ENCODE results near the gene NUBP1. TPM values are rescaled to one million over a fixed set of nuclear protein-coding genes. Genes with fewer than 3 reads are reported as not detected.
"Not testable (repeated sequence)": the region's sequence is repeated elsewhere in the genome, so short reads cannot be mapped to it uniquely, and the experiment has no call there.

The NUBP1 gene
- total RNA-seq, 2 donors from 2014 or later = 37.5 to 45.9 TPM

DNA sequence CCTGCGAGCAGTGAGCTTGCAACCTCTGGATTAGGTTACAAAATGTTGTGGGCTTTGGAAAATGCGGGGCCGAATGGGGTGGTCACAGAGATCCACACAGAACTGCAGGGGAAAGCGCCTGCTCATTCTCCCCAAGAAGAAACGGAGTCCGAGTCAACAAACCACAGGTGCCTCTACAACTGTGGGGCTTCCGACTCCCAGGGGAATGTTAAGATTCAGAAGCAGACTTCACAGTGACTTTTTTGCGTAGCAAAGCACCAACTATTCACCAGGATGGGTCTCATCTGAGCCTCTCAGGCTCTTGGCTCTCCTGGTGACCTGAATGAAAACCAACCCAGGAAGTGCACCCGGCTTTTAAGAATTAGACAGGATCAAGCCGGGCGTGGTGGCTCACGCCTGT, 33.7 kb downstream of the NUBP1 start:
- H3K27ac ChIP-seq = no peak overlapping the region
- TF ChIP-seq CTCF (IDR thresholded peaks at IDR 0.05) = no peak
- H3K4me1 ChIP-seq = no peaks in the 10 kb centered on the region
- H3K4me3 ChIP-seq = no peak overlapping the region
- H3K9me3 ChIP-seq = no peaks in the 10 kb centered on the region
- no peak for DNase-seq (ENCODE audit: low spot score)
- H3K27me3 ChIP-seq = no peaks in the 10 kb centered on the region
- no peaks in the 10 kb centered on the region for H3K36me3 ChIP-seq

DNA sequence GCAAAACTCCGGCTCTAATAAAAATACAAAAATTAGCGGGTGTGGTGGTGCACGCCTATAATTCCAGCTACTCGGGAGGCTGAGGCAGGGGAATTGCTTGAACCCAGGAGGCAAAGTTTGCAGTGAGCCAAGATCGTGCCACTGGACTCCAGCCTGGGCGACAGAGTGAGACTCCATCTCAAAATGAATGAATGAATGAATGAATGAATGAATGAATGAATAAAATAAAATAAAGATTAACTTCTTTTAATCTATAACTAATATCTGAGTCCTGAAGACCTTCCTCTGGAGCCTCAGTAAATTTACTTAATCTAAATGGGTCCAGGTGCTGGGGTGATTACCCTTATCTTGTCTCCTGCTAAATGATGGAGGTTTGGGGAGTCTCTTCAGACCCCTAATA, 36.3 kb downstream of the NUBP1 start:
- not testable (repeated sequence) for H3K9me3 ChIP-seq; H3K4me3 ChIP-seq; DNase-seq (ENCODE audit: low spot score); H3K27ac ChIP-seq; H3K27me3 ChIP-seq; H3K36me3 ChIP-seq; H3K4me1 ChIP-seq

GRCh38 chr16:10780628-10781027, 37.0 kb downstream of the NUBP1 start:
- no peaks in the 10 kb centered on the region for H3K4me1 ChIP-seq
- no peaks in the 10 kb centered on the region for H3K9me3 ChIP-seq
- no peaks in the 10 kb centered on the region for H3K27me3 ChIP-seq
- no peaks in the 10 kb centered on the region for H3K36me3 ChIP-seq
- TF ChIP-seq CTCF (IDR thresholded peaks at IDR 0.05) = no peak
- no peak for DNase-seq (ENCODE audit: low spot score)
- H3K27ac ChIP-seq = no peak overlapping the region
- H3K4me3 ChIP-seq = no peak overlapping the region

GRCh38 chr16:10782628-10783027, 39.0 kb downstream of the NUBP1 start:
- Histone ChIP-seq H3K4me1 (no peaks in the 10 kb centered on the region), H3K4me3 (no peak overlapping the region), H3K36me3 (no peaks in the 10 kb centered on the region), H3K9me3 (no peaks in the 10 kb centered on the region), H3K27me3 (no peaks in the 10 kb centered on the region), H3K27ac (no peak overlapping the region)
- no peak for DNase-seq (ENCODE audit: low spot score)
- no peak for TF ChIP-seq CTCF (IDR thresholded peaks at IDR 0.05)

GRCh38 chr16:10787304-10787703, 43.7 kb downstream of the NUBP1 start:
- Histone ChIP-seq H3K36me3 (no peaks in the 10 kb centered on the region), H3K9me3 (no peaks in the 10 kb centered on the region), H3K4me1 (no peaks in the 10 kb centered on the region), H3K27me3 (no peaks in the 10 kb centered on the region), H3K27ac (no peak overlapping the region), H3K4me3 (no peak overlapping the region)
- no peak for TF ChIP-seq CTCF (IDR thresholded peaks at IDR 0.05)
- DNase-seq (ENCODE audit: low spot score) = no peak

DNA sequence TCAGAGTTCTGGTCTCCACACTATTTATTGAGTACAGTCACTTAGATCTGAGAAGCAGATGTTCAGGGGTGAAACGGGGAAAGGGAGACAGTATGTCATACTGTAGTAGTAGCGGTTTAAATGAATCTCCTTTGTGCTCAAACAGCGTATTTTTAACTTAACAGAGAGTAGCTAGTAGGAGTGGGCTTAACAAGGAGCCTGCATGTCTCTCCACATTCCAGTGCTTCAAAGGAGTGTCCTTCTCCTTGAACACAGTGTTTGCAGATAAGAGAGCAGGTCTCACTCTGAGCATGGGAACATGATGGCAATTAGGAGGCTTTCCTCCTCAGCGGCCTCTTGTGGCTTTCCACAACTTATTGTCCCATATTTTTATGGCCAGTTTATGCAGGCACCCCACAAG, 45.0 kb downstream of the NUBP1 start:
- H3K9me3 ChIP-seq; H3K36me3 ChIP-seq; H3K27me3 ChIP-seq; H3K4me1 ChIP-seq; DNase-seq (ENCODE audit: low spot score); H3K4me3 ChIP-seq; H3K27ac ChIP-seq: not testable (repeated sequence)

GRCh38 chr16:10791048-10791447, 47.4 kb downstream of the NUBP1 start:
- H3K4me3 ChIP-seq = no peak overlapping the region
- TF ChIP-seq CTCF (IDR thresholded peaks at IDR 0.05) = no peak
- no peak for DNase-seq (ENCODE audit: low spot score)
- H3K27ac ChIP-seq = no peak overlapping the region
- no peaks in the 10 kb centered on the region for H3K27me3 ChIP-seq
- no peaks in the 10 kb centered on the region for H3K9me3 ChIP-seq
- no peaks in the 10 kb centered on the region for H3K4me1 ChIP-seq
- no peaks in the 10 kb centered on the region for H3K36me3 ChIP-seq
